ENCODE measurements around the gene CNN2.

Gene CNN2

DNA sequence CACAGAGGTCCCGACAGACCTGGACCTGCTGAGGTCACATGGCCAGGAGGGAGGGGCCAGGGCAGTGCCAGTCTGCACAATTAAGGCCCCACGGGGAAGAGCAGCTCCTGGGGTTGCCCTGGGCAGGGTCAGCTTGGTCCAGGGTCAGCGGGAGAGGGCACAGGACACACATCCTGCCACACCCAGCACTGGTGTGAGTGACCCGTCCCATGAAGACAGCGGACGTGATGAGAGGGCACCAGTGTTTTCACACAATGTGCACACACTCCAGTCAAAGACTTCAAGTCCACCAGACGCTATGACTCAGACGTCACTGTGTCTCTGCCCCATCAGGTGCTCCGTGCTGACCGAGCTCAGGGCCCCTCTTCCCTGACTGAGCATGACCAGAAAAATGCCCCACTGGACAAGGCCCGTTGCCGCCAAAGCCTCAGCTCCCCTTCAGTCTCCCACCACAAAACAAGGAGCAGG lies 9.7 kb upstream of the CNN2 start:
- no peak overlapping the region for H3K4me3 ChIP-seq (ENCODE audit: low read depth, low read length)
- peaks cover 7% of the 10 kb centered on the region for H3K4me1 ChIP-seq
- H3K27me3 ChIP-seq, result no peaks in the 10 kb centered on the region
- no peaks in the 10 kb centered on the region for H3K9me3 ChIP-seq
- no peak for DNase-seq
- H3K36me3 ChIP-seq, result peaks cover 36% of the 10 kb centered on the region
- no peak for TF ChIP-seq CTCF (IDR thresholded peaks at IDR 0.05; ENCODE audit: low read depth, low read length)

DNA sequence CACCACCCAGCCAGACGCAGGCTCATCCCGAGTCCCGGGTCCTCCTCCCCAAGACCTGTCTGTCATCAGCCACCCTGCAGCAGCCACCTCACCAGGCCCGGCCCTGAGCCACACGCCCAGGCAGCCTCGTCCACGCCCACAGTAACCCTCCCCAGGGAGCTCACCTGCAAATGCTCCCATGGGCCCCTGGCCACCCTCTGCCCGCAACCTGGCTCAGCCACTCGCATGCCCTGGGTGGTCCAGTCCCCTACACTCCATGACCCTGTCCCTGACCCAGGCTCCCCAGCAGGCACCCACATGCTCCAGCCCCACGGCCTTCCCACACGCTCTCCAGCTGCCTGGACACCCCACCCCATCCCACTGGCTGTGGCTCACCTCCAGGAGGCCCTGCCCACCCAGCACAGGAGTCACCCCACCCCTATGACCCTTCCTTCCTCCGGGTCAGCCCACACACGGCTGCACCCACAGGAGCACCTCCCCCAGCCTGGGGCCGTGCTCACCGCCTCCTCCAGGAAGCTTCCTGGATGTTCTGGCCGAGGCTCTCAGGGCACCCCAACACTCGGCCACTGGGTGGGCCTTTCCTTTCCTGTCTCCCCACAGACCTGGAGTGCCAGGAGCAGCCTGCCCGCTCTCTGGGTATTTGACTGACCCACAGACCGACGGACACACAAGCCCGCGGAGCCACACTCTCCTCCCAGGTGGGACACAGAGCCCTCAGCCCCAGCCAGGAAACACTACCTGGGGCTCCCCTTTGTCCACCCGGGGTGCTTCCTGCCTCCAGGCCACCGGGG lies 9.1 kb upstream of the CNN2 start:
- Histone ChIP-seq H3K4me1 (peaks cover 7% of the 10 kb centered on the region), H3K36me3 (peaks cover 30% of the 10 kb centered on the region), H3K9me3 (no peaks in the 10 kb centered on the region), H3K27me3 (no peaks in the 10 kb centered on the region), H3K4me3 (ENCODE audit: low read depth, low read length) (no peak overlapping the region)
- TF ChIP-seq CTCF (IDR thresholded peaks at IDR 0.05; ENCODE audit: low read depth, low read length), result no peak
- no peak for DNase-seq

DNA sequence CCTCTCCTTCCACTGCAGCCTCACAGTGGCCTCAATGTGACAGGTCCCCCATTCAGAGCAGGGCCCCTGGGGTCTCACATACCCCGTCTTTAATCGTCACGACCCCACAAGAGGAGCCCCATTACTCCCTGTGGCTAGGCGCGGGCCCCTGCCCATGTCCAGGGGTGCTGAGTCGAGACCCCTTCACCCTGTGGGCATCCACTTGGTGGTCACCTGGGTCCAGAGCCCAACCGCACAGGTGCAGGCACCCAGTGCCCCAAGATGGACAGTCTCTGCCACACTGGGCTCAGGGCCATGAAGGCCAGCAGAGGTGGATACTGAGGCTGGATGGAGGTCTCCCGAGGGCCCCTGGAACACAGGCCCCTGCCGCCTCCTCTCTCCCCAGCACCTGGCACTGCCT lies 8.5 kb upstream of the CNN2 start:
- H3K4me3 ChIP-seq (ENCODE audit: low read depth, low read length), result no peak overlapping the region
- peaks cover 25% of the 10 kb centered on the region for H3K36me3 ChIP-seq
- DNase-seq, result no peak
- H3K27me3 ChIP-seq, result no peaks in the 10 kb centered on the region
- H3K4me1 ChIP-seq, result peaks cover 7% of the 10 kb centered on the region
- no peak for TF ChIP-seq CTCF (IDR thresholded peaks at IDR 0.05; ENCODE audit: low read depth, low read length)
- H3K9me3 ChIP-seq, result no peaks in the 10 kb centered on the region

- Histone ChIP-seq H3K36me3 (peaks cover 20% of the 10 kb centered on the region), H3K4me1 (peaks cover 7% of the 10 kb centered on the region), H3K9me3 (no peaks in the 10 kb centered on the region), H3K4me3 (ENCODE audit: low read depth, low read length) (no peak overlapping the region), H3K27me3 (no peaks in the 10 kb centered on the region)
- no peak for DNase-seq
- TF ChIP-seq CTCF (IDR thresholded peaks at IDR 0.05; ENCODE audit: low read depth, low read length), result no peak
These were observed 8.0 kb upstream of the CNN2 start for GRCh38 chr19:1018393-1018792.

- no peaks in the 10 kb centered on the region for H3K27me3 ChIP-seq
- DNase-seq, result no peak
- peaks cover 7% of the 10 kb centered on the region for H3K4me1 ChIP-seq
- peak overlapping the region; percentile 87 for H3K4me3 ChIP-seq (ENCODE audit: low read depth, low read length)
- no peak for TF ChIP-seq CTCF (IDR thresholded peaks at IDR 0.05; ENCODE audit: low read depth, low read length)
- H3K36me3 ChIP-seq, result peaks cover 13% of the 10 kb centered on the region
- H3K9me3 ChIP-seq, result no peaks in the 10 kb centered on the region
These were observed 7.3 kb upstream of the CNN2 start for GRCh38 chr19:1018932-1019615.

GRCh38 chr19:1019616-1019961 lies 6.8 kb upstream of the CNN2 start:
- no peaks in the 10 kb centered on the region for H3K9me3 ChIP-seq
- H3K36me3 ChIP-seq, result peaks cover 8% of the 10 kb centered on the region
- peak overlapping the region; percentile 87 for H3K4me3 ChIP-seq (ENCODE audit: low read depth, low read length)
- TF ChIP-seq CTCF (IDR thresholded peaks at IDR 0.05; ENCODE audit: low read depth, low read length), result no peak
- peaks cover 7% of the 10 kb centered on the region for H3K4me1 ChIP-seq
- no peaks in the 10 kb centered on the region for H3K27me3 ChIP-seq
- no peak for DNase-seq
